K562 (cell line): ENCODE results near the gene COASY. TPM values are rescaled to one million over a fixed set of nuclear protein-coding genes. Genes with fewer than 3 reads are reported as not detected.
A peak's percentile ranks its signal among the peaks of the same experiment; 100 is the strongest.

ENCODE experiments used
- CREM ChIP-seq: IDR thresholded peaks from 2 replicates; pipeline ENCODE4 v1.6.1; 2014; ENCODE audit warnings: antibody characterized with exemption, low read depth
- EGR1 ChIP-seq: fragments of 450-650 bp; conservative IDR thresholded peaks from 2 replicates; pipeline ENCODE4 v1.6.1; 2017; ENCODE audit warnings: mild to moderate bottlenecking
- ELF4 ChIP-seq: fragments of 450-650 bp; formaldehyde crosslinking; IDR thresholded peaks from 2 replicates; pipeline ENCODE4 v1.4.0; 2022; ENCODE audit warnings: missing genetic modification characterization
- ESRRB ChIP-seq: fragments of 250-450 bp; sonication (Bioruptor Pico); IDR thresholded peaks from 2 replicates; pipeline ENCODE4 v1.5.0; 2020; ENCODE audit warnings: mild to moderate bottlenecking, moderate library complexity, borderline replicate concordance
- ETV5 ChIP-seq: sonication (generic); formaldehyde crosslinking; IDR thresholded peaks from 2 replicates; pipeline ENCODE4 v1.4.0; 2020; ENCODE audit warnings: low read depth, mild to moderate bottlenecking, missing genetic modification reagents
- IRF1 ChIP-seq: sonication (generic); formaldehyde crosslinking; IDR thresholded peaks from 2 replicates; pipeline ENCODE4 v1.8.0; 2022; ENCODE audit warnings: missing genetic modification reagents, mild to moderate bottlenecking, borderline replicate concordance
- JUN ChIP-seq, 2 experiments: sonication (generic) in 1 of 2; formaldehyde crosslinking in 1 of 2; IDR thresholded peaks; 2 replicates each; pipeline versions ENCODE4 v1.6.1 to v1.8.0; 2012 to 2022; ENCODE audit warnings: borderline replicate concordance in 2 of 2, mild to moderate bottlenecking in 2 of 2, improper control_type of control experiment in 1 of 2, low read depth in 1 of 2, low read length in 1 of 2, missing genetic modification reagents in 1 of 2
- LARP7 ChIP-seq: fragments of 450-650 bp; IDR thresholded peaks from 2 replicates; pipeline ENCODE4 v1.6.1; 2016
- NEUROD1 ChIP-seq: fragments of 150-350 bp; IDR thresholded peaks from 2 replicates; pipeline ENCODE4 v1.6.1; 2014; ENCODE audit warnings: borderline replicate concordance, low read length, low read depth; ENCODE audit not compliant: partially characterized antibody
- NRF1 ChIP-seq, 2 experiments: fragments of 450-650 bp; IDR thresholded peaks in 1 of 2; conservative IDR thresholded peaks in 1 of 2; 2 replicates each; pipeline ENCODE4 v1.6.1; 2014; ENCODE audit warnings: mild to moderate bottlenecking in 2 of 2
- PCBP1 ChIP-seq: fragments of 200-400 bp; formaldehyde crosslinking; IDR thresholded peaks from 2 replicates; pipeline ENCODE4 v1.6.1; 2018; ENCODE audit warnings: mild to moderate bottlenecking, low read depth, low read length; ENCODE audit not compliant: poor library complexity, severe bottlenecking
- PCBP2 ChIP-seq: fragments of 200-400 bp; formaldehyde crosslinking; IDR thresholded peaks from 2 replicates; pipeline ENCODE4 v1.6.1; 2018; ENCODE audit warnings: low read length, low read depth, mild to moderate bottlenecking, moderate library complexity; ENCODE audit not compliant: poor library complexity, severe bottlenecking
- POLR2B ChIP-seq: fragments of 450-650 bp; IDR thresholded peaks from 2 replicates; pipeline ENCODE4 v1.6.1; 2018; ENCODE audit warnings: low read depth; ENCODE audit not compliant: partially characterized antibody
- POLR2H ChIP-seq: IDR thresholded peaks from 2 replicates; pipeline ENCODE4 v1.6.1; 2016; ENCODE audit warnings: missing genetic modification characterization, low read depth, mild to moderate bottlenecking, control low read depth, missing compliant biosample characterization, moderate library complexity
- SP1 ChIP-seq: sonication (generic); formaldehyde crosslinking; IDR thresholded peaks from 2 replicates; pipeline ENCODE4 v1.8.1; 2022; ENCODE audit warnings: mild to moderate bottlenecking, missing genetic modification reagents
- TAF1 ChIP-seq: IDR thresholded peaks from 2 replicates; pipeline ENCODE4 v1.6.1; 2011; ENCODE audit warnings: mild to moderate bottlenecking, low read length, moderate library complexity; ENCODE audit not compliant: insufficient read depth, control insufficient read depth, severe bottlenecking; ENCODE audit errors: extremely low read depth
- TBP ChIP-seq: optimal IDR thresholded peaks from 2 replicates; pipeline ENCODE3; 2011; ENCODE audit warnings: low read depth, low read length, improper control_type of control experiment
- TCF3 ChIP-seq: sonication (generic); formaldehyde crosslinking; IDR thresholded peaks from 2 replicates; pipeline ENCODE4 v1.4.0; 2020; ENCODE audit warnings: mild to moderate bottlenecking, missing genetic modification reagents
- ZNF146 ChIP-seq: IDR thresholded peaks from one replicate; pipeline ENCODE4 v1.6.1; 2018; ENCODE audit warnings: missing compliant biosample characterization; ENCODE audit not compliant: unreplicated experiment
- ZNF639 ChIP-seq, 2 experiments: fragments of 200-800 bp in 1 of 2; sonication (Bioruptor generic) in 1 of 2; sonication (generic) in 1 of 2; formaldehyde crosslinking in 1 of 2; IDR thresholded peaks in 1 of 2; conservative IDR thresholded peaks in 1 of 2; 2 replicates each; pipeline versions ENCODE4 v1.5.0 to v1.6.1; 2016 to 2020; ENCODE audit warnings: missing compliant biosample characterization in 1 of 2, missing genetic modification characterization in 1 of 2, missing genetic modification reagents in 1 of 2
- ZNF668 ChIP-seq: fragments of 250-450 bp; sonication (Bioruptor Pico); IDR thresholded peaks from 2 replicates; pipeline ENCODE4 v1.8.0; 2022; ENCODE audit warnings: mild to moderate bottlenecking, inconsistent platforms
- polyA plus RNA-seq, 8 experiments: library from polyadenylated mRNA; depleted of rRNA in 4 of 8; stranded (reverse) in 5 of 8; unstranded in 3 of 8; fragments of >200 nt; fragmentation: Nextera tagmentation in 2 of 8; fragmentation: Illumina TruSeq in 1 of 8; extraction: Ambion mirVana in 2 of 8; extraction: Trizol in 1 of 8; gene quantifications; 2 replicates each; pipeline versions ENCODE4 v1.2.1 to v1.2.3, GENCODE V29; 2011 to 2014; ENCODE audit warnings: inconsistent platforms in 1 of 8, missing spikeins in 1 of 8
- total RNA-seq, 7 experiments: library from RNA; depleted of rRNA in 6 of 7; stranded (reverse); fragments of >200 nt in 6 of 7; fragmentation: Illumina TruSeq in 2 of 7; extraction: Trizol in 2 of 7; gene quantifications; 2 replicates each; pipeline versions ENCODE4 v1.2.1 to v1.2.3, GENCODE V29; 2011 to 2021; ENCODE audit warnings: low replicate concordance in 1 of 7
- TF ChIP-seq, protein P1 (sequence below): sonication (generic); formaldehyde crosslinking; IDR thresholded peaks from 2 replicates; pipeline ENCODE4 v1.8.0; 2022; ENCODE audit warnings: missing genetic modification reagents, mild to moderate bottlenecking, moderate library complexity, borderline replicate concordance

COASY gene
- total and polyA plus RNA-seq, 9 of the 15 experiments (the other 6 are each of a cell fraction or from before 2014, with no cell fraction given): 25.4 to 175 (median 62.3) TPM

- TF ChIP-seq, protein P1, sequence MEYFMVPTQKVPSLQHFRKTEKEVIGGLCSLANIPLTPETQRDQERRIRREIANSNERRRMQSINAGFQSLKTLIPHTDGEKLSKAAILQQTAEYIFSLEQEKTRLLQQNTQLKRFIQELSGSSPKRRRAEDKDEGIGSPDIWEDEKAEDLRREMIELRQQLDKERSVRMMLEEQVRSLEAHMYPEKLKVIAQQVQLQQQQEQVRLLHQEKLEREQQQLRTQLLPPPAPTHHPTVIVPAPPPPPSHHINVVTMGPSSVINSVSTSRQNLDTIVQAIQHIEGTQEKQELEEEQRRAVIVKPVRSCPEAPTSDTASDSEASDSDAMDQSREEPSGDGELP (CRISPR knock-in tag): peak; percentile 76; the same call in 1 of the 2 replicates
- TF ChIP-seq SP1: peak; percentile 51; the same call in 1 of the 2 replicates
- peak; percentile 68 for TF ChIP-seq PCBP1
- TF ChIP-seq ZNF668 (CRISPR knock-in tag): no peak
- TF ChIP-seq ESRRB: no peak
- TF ChIP-seq POLR2H (tag): peak; percentile 38; the same call in 1 of the 2 replicates
- TF ChIP-seq JUN (IDR thresholded peaks at IDR 0.05; ENCODE audit: borderline replicate concordance, low read depth, low read length): no peak
- TF ChIP-seq JUN (CRISPR knock-in tag; IDR thresholded peaks at IDR 0.05; ENCODE audit: borderline replicate concordance): no peak
- peak; percentile 47 for TF ChIP-seq NEUROD1
- peak; percentile 49 for TF ChIP-seq TAF1
- TF ChIP-seq ETV5 (CRISPR knock-in tag): 0 out of 2 replicates have a peak, but pooled peaks have one; percentile 14
- TF ChIP-seq NRF1 (conservative IDR thresholded peaks at IDR 0.05 in 1 of 2, IDR thresholded peaks at IDR 0.05 in 1 of 2): peak; percentile 79 to 85
- peak; percentile 96 for TF ChIP-seq CREM
- TF ChIP-seq PCBP2: no peak
- no peak for TF ChIP-seq ZNF146 (CRISPR knock-in tag)
- peak; percentile 82 for TF ChIP-seq EGR1
- peak; percentile 51 for TF ChIP-seq TBP
- TF ChIP-seq TCF3 (CRISPR knock-in tag): no peak
- TF ChIP-seq ELF4 (CRISPR knock-in tag): 0 out of 2 replicates have a peak, but pooled peaks have one; percentile 7
- 0 out of 2 replicates have a peak, but pooled peaks have one; percentile 29 for TF ChIP-seq IRF1
- TF ChIP-seq POLR2B: peak; percentile 63
- TF ChIP-seq ZNF639 (CRISPR knock-in tag; conservative IDR thresholded peaks at IDR 0.05 in 1 of 2, IDR thresholded peaks at IDR 0.05 in 1 of 2): 0 out of 4 replicates have a peak, but pooled peaks of 1 of the 2 experiments have one; percentile 2
- TF ChIP-seq LARP7: no peak
Measured at GRCh38 chr17:42554250-42555121, 7.5 kb upstream of the COASY start (continued).
